ENCODE data around the gene MPIG6B. TPM values are rescaled to one million over a fixed set of nuclear protein-coding genes. Genes with fewer than 3 reads are reported as not detected.
A peak's percentile ranks its signal among the peaks of the same experiment; 100 is the strongest.

MPIG6B gene
- total RNA-seq, 2 experiments from 2014 or later: not detected

DNA sequence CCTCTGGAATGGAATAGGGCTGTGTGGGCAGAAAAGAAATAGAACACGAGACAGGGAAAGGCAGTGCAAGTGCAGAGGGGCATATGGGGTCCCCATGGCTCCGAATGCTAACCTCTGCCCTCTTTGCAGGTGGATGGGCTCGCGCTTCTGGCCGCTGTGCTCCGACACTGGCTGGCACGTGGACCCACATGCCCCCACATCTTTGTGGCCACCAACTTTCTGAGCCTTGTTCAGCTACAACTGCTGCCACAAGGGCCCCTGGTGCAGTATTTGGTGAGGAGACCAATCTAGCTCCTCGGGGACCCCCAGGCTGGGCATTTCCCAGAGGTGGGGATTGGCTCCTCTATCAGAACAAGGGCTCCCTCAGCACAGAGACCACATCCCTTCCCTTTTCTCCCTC lies 38.2 kb downstream of the MPIG6B start:
- H3K9me3 ChIP-seq (ENCODE audit: low read length): no peaks in the 10 kb centered on the region
- H3K36me3 ChIP-seq (ENCODE audit: insufficient read depth, low read length): peaks cover 74% of the 10 kb centered on the region
- TF ChIP-seq, protein P1, sequence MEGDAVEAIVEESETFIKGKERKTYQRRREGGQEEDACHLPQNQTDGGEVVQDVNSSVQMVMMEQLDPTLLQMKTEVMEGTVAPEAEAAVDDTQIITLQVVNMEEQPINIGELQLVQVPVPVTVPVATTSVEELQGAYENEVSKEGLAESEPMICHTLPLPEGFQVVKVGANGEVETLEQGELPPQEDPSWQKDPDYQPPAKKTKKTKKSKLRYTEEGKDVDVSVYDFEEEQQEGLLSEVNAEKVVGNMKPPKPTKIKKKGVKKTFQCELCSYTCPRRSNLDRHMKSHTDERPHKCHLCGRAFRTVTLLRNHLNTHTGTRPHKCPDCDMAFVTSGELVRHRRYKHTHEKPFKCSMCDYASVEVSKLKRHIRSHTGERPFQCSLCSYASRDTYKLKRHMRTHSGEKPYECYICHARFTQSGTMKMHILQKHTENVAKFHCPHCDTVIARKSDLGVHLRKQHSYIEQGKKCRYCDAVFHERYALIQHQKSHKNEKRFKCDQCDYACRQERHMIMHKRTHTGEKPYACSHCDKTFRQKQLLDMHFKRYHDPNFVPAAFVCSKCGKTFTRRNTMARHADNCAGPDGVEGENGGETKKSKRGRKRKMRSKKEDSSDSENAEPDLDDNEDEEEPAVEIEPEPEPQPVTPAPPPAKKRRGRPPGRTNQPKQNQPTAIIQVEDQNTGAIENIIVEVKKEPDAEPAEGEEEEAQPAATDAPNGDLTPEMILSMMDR (conservative IDR thresholded peaks at IDR 0.05; ENCODE audit: low read length): no peak
- no peak for TF ChIP-seq EZH2phosphoT487 (IDR thresholded peaks at IDR 0.05; ENCODE audit: borderline replicate concordance, low read depth, low read length)
- no peak overlapping the region for H3K4me3 ChIP-seq (ENCODE audit: low read depth, low read length, poor library complexity, severe bottlenecking)
- no peaks in the 10 kb centered on the region for H3K9me2 ChIP-seq (ENCODE audit: insufficient read depth, low read length)
- no peaks in the 10 kb centered on the region for H4K20me1 ChIP-seq (ENCODE audit: insufficient read depth, low read length)
- no peak for DNase-seq (ENCODE audit: low spot score)
- POLR2A ChIA-PET: interaction anchor here (0.5 kb wide), 1 partner anchor 317 kb away, joined by 3 read pairs; no protein-coding TSS in a partner anchor
- H3K4me1 ChIP-seq (ENCODE audit: insufficient read depth, low read length, poor library complexity, severe bottlenecking): no peaks in the 10 kb centered on the region
- H3K4me2 ChIP-seq (ENCODE audit: low read length): no peak overlapping the region
- BruUV-seq (replicated peaks): no TSS peak
- H2AFZ ChIP-seq (ENCODE audit: low read length): no peak overlapping the region
- H3K27ac ChIP-seq (ENCODE audit: low read depth, low read length, poor library complexity, severe bottlenecking): no peak overlapping the region
- CTCF ChIA-PET (ENCODE audit: unreplicated experiment): no interaction called here
- no peaks in the 10 kb centered on the region for H3K79me2 ChIP-seq (ENCODE audit: insufficient read depth, low read depth, low read length)
- intact Hi-C loops (cut with micrococcal nuclease; ENCODE audit: unreplicated experiment): no loop called here

DNA sequence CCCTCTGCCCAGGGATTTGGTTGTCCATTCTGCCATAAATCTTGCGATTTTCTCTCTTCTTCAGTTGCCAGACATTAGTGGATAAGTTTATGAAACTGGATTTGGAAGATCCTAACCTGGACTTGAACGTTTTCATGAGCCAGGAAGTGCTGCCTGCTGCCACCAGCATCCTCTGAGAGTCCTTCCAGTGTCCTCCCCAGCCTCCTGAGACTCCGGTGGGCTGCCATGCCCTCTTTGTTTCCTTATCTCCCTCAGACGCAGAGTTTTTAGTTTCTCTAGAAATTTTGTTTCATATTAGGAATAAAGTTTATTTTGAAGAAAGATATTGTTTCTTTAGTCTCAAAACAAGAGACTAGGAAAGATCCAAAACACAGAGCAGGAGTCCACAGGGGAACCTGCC lies 39.2 kb downstream of the MPIG6B start, which contains the start of gene SAPCD1:
SAPCD1 (plus strand) TSS at position 301 of the 400 bp plus-strand sequence. CDS start 399 bp downstream, outside the sequence.
- Histone ChIP-seq H3K27ac (ENCODE audit: low read depth, low read length, poor library complexity, severe bottlenecking) (no peak within 1 kb of the TSS), H4K20me1 (ENCODE audit: insufficient read depth, low read length) (no peaks in the 10 kb centered on the region), H3K4me1 (ENCODE audit: insufficient read depth, low read length, poor library complexity, severe bottlenecking) (no peaks in the 10 kb centered on the region), H3K79me2 (ENCODE audit: insufficient read depth, low read depth, low read length) (no peaks in the 10 kb centered on the region), H3K9me3 (ENCODE audit: low read length) (no peaks in the 10 kb centered on the region), H2AFZ (ENCODE audit: low read length) (no peak within 1 kb of the TSS), H3K4me3 (ENCODE audit: low read depth, low read length, poor library complexity, severe bottlenecking) (no peak within 1 kb of the TSS), H3K9me2 (ENCODE audit: insufficient read depth, low read length) (no peaks in the 10 kb centered on the region), H3K36me3 (ENCODE audit: insufficient read depth, low read length) (peaks cover 76% of the 10 kb centered on the region), H3K4me2 (ENCODE audit: low read length) (no peak within 1 kb of the TSS)
- intact Hi-C loops (cut with micrococcal nuclease; ENCODE audit: unreplicated experiment): no loop called here
- TF ChIP-seq, protein P1 (conservative IDR thresholded peaks at IDR 0.05; ENCODE audit: low read length): no peak
- TF ChIP-seq EZH2phosphoT487 (IDR thresholded peaks at IDR 0.05; ENCODE audit: borderline replicate concordance, low read depth, low read length): no peak
- BruUV-seq (replicated peaks): TSS peak; percentile 37
- no peak for DNase-seq (ENCODE audit: low spot score)
- ChIA-PET CTCF (ENCODE audit: unreplicated experiment) (no interaction called here), POLR2A (no interaction called here)

DNA sequence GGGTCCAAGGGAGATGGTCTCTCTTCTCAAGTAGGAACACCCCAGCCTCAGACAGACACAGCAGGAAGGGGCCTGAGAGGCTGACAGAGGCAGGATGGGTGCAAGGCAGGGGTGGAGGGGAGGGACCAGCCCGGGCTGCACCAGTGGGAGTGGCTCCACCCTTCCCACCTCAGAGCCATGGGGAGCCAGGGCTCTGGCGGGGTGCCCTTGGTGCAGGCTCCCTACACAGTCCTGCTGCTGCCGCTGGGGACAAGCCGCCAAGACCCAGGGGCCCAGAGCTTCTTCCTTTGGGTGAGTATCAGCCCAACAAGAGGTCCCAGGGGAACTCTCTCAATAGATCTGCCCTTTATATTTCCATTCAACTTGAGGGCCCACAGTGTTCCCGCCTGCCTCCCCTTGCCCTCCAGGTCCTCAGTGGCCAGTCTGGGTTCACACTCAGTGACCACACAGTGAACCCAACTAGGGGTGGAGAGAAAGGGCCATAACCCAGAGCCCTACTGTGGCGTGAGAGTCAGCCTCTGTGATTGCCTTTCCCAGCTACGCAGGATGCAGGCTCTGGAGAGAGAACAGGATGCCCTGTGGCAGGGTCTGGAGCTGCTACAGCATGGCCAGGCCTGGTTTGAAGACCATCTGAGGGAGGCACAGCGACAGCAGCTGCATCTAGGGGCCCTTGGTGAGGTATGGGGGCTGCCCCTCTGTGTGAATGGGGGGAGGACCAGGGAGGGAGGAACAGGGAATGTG lies 39.9 kb downstream of the MPIG6B start:
- no peaks in the 10 kb centered on the region for H4K20me1 ChIP-seq (ENCODE audit: insufficient read depth, low read length)
- no TSS peak for BruUV-seq (replicated peaks)
- H3K27ac ChIP-seq (ENCODE audit: low read depth, low read length, poor library complexity, severe bottlenecking): no peak overlapping the region
- no peaks in the 10 kb centered on the region for H3K9me3 ChIP-seq (ENCODE audit: low read length)
- H3K36me3 ChIP-seq (ENCODE audit: insufficient read depth, low read length): peaks cover 77% of the 10 kb centered on the region
- no peak for DNase-seq (ENCODE audit: low spot score)
- CTCF ChIA-PET (ENCODE audit: unreplicated experiment): no interaction called here
- no peaks in the 10 kb centered on the region for H3K4me1 ChIP-seq (ENCODE audit: insufficient read depth, low read length, poor library complexity, severe bottlenecking)
- TF ChIP-seq, protein P1 (conservative IDR thresholded peaks at IDR 0.05; ENCODE audit: low read length): no peak
- no peak for TF ChIP-seq EZH2phosphoT487 (IDR thresholded peaks at IDR 0.05; ENCODE audit: borderline replicate concordance, low read depth, low read length)
- POLR2A ChIA-PET: no interaction called here
- H2AFZ ChIP-seq (ENCODE audit: low read length): no peak overlapping the region
- no peaks in the 10 kb centered on the region for H3K9me2 ChIP-seq (ENCODE audit: insufficient read depth, low read length)
- H3K4me3 ChIP-seq (ENCODE audit: low read depth, low read length, poor library complexity, severe bottlenecking): no peak overlapping the region
- intact Hi-C loops (cut with micrococcal nuclease; ENCODE audit: unreplicated experiment): no loop called here
- H3K4me2 ChIP-seq (ENCODE audit: low read length): no peak overlapping the region
- H3K79me2 ChIP-seq (ENCODE audit: insufficient read depth, low read depth, low read length): no peaks in the 10 kb centered on the region
